Activated T-helper 1 cell treated with anti-CD3 and anti-CD28 coated beads, Interleukin-12 subunit alpha, Interleukin-12 subunit beta, Interleukin-2, Interleukin-4 antibody, amounts not matched to agents 30 ng/mL and 10 ng/mL and 1 ng/mL, durations not matched to agents 14 hours and 24 hours and 36 hours (primary cell): ENCODE measurements around the gene CSNK2A1. TPM values are rescaled to one million over a fixed set of nuclear protein-coding genes. Genes with fewer than 3 reads are reported as not detected.
"Not testable (repeated sequence)": the region's sequence is repeated elsewhere in the genome, so short reads cannot be mapped to it uniquely, and the experiment has no call there.

Source experiments
- DNase-seq: peaks from one replicate; pipeline ENCODE4 v3.0.0; 2021; ENCODE audit warnings: low spot score
- H3K27ac Mint-ChIP-seq: one replicate; pipeline ENCODE4 v1.8.0; 2021; ENCODE audit warnings: mild to moderate bottlenecking, mixed read lengths
- H3K27me3 Mint-ChIP-seq: one replicate; pipeline ENCODE4 v1.8.0; 2022; ENCODE audit warnings: mild to moderate bottlenecking, moderate library complexity, mixed read lengths; ENCODE audit not compliant: insufficient read depth
- H3K36me3 Mint-ChIP-seq: one replicate; pipeline ENCODE4 v1.8.0; 2021; ENCODE audit warnings: low read depth, mixed read lengths
- H3K4me1 Mint-ChIP-seq: one replicate; pipeline ENCODE4 v1.8.0; 2021; ENCODE audit warnings: low read depth, mixed read lengths
- H3K4me3 Mint-ChIP-seq: one replicate; pipeline ENCODE4 v1.8.0; 2021; ENCODE audit warnings: mild to moderate bottlenecking, moderate library complexity, mixed read lengths
- H3K9me3 Mint-ChIP-seq: one replicate; pipeline ENCODE4 v1.8.0; 2021; ENCODE audit warnings: mixed read lengths
- intact Hi-C: fragments of 100-400 bp; cut with micrococcal nuclease; formaldehyde crosslinking; loops from one replicate; pipeline ENCODE4 v1.15.1; 2024
- total RNA-seq: library from RNA; stranded (reverse); gene quantifications from 2 replicates; pipeline ENCODE4 v1.2.3, GENCODE V29; 2022

CSNK2A1 gene
- total RNA-seq, 1 donor from 2014 or later, result 181 TPM

- Mint-ChIP-seq H3K27ac (no peak overlapping the region), H3K27me3 (peaks cover 3% of the 10 kb centered on the region), H3K9me3 (peaks cover 22% of the 10 kb centered on the region), H3K4me3 (no peak overlapping the region), H3K4me1 (peaks cover 4% of the 10 kb centered on the region), H3K36me3 (peaks cover 12% of the 10 kb centered on the region)
- intact Hi-C loops, result loop anchor here (10.0 kb wide), 1 partner anchor 185 kb away; the partner anchor contains the start of gene SRXN1
- no peak for DNase-seq
Observed at GRCh38 chr20:469746-470490, 73.7 kb downstream of the CSNK2A1 start.

- Mint-ChIP-seq H3K4me1 (peaks cover 6% of the 10 kb centered on the region), H3K36me3 (peaks cover 2% of the 10 kb centered on the region), H3K27ac (no peak overlapping the region), H3K4me3 (no peak overlapping the region), H3K27me3 (peaks cover 4% of the 10 kb centered on the region), H3K9me3 (peaks cover 22% of the 10 kb centered on the region)
- DNase-seq, result no peak
- intact Hi-C loops, result loop anchor here (10.0 kb wide), 1 partner anchor 187 kb away; the partner anchor contains the start of gene SRXN1
Observed at GRCh38 chr20:467755-468154, 75.8 kb downstream of the CSNK2A1 start.

GRCh38 chr20:462199-462991 lies 81.2 kb downstream of the CSNK2A1 start, which contains the start of gene TBC1D20:
Gene TBC1D20, minus strand, starts transcription at chr20:462533. Its CDS starts 128 bp downstream, at chr20:462405.
- Mint-ChIP-seq H3K36me3 (peaks cover 14% of the 10 kb centered on the region), H3K9me3 (peaks cover 3% of the 10 kb centered on the region), H3K27ac (peak within 1 kb of the TSS; percentile 94), H3K27me3 (peaks cover 2% of the 10 kb centered on the region), H3K4me3 (peak within 1 kb of the TSS; percentile 98), H3K4me1 (peaks cover 44% of the 10 kb centered on the region)
- intact Hi-C loops, result loop anchor here (1.0 to 10.0 kb wide), 8 partner anchors 17 to 370 kb away; partner anchors contain the start of genes CSNK2A1, FAM110A, SRXN1 and ZCCHC3
- peak; percentile 84 for DNase-seq

GRCh38 chr20:461254-462198 lies 82.1 kb downstream of the CSNK2A1 start:
- intact Hi-C loops, result loop anchor here (1.0 to 10.0 kb wide), 9 partner anchors 18 to 371 kb away; partner anchors contain the start of genes CSNK2A1, FAM110A, SRXN1 and ZCCHC3
- H3K27me3 Mint-ChIP-seq, result peaks cover 2% of the 10 kb centered on the region
- H3K4me1 Mint-ChIP-seq, result peaks cover 47% of the 10 kb centered on the region
- H3K27ac Mint-ChIP-seq, result peak overlapping the region; percentile 94
- peak overlapping the region; percentile 98 for H3K4me3 Mint-ChIP-seq
- H3K36me3 Mint-ChIP-seq, result peaks cover 15% of the 10 kb centered on the region
- peak; percentile 49 for DNase-seq
- H3K9me3 Mint-ChIP-seq, result no peaks in the 10 kb centered on the region

- H3K9me3 Mint-ChIP-seq, result no peaks in the 10 kb centered on the region
- peaks cover 17% of the 10 kb centered on the region for H3K36me3 Mint-ChIP-seq
- H3K4me3 Mint-ChIP-seq, result peak overlapping the region; percentile 98
- peaks cover 2% of the 10 kb centered on the region for H3K27me3 Mint-ChIP-seq
- no peak for DNase-seq
- H3K27ac Mint-ChIP-seq, result no peak overlapping the region
- peaks cover 47% of the 10 kb centered on the region for H3K4me1 Mint-ChIP-seq
- intact Hi-C loops, result loop anchor here (1.0 to 10.0 kb wide), 4 partner anchors 79 to 372 kb away; partner anchors contain the start of genes FAM110A, SRXN1 and ZCCHC3
Observed at GRCh38 chr20:460707-461106, 82.9 kb downstream of the CSNK2A1 start.

GRCh38 chr20:460180-460579 lies 83.4 kb downstream of the CSNK2A1 start:
- DNase-seq, result no peak
- intact Hi-C loops, result loop anchor here (5.0 to 10.0 kb wide), 3 partner anchors 163 to 372 kb away; partner anchors contain the start of genes FAM110A, SRXN1 and ZCCHC3
- peaks cover 17% of the 10 kb centered on the region for H3K36me3 Mint-ChIP-seq
- H3K9me3 Mint-ChIP-seq, result no peaks in the 10 kb centered on the region
- peak overlapping the region; percentile 98 for H3K4me3 Mint-ChIP-seq
- H3K27me3 Mint-ChIP-seq, result peaks cover 2% of the 10 kb centered on the region
- peaks cover 47% of the 10 kb centered on the region for H3K4me1 Mint-ChIP-seq
- peak overlapping the region; percentile 2 for H3K27ac Mint-ChIP-seq

GRCh38 chr20:458776-459175 lies 84.8 kb downstream of the CSNK2A1 start:
- no peak for DNase-seq
- H3K4me1 Mint-ChIP-seq, result peaks cover 47% of the 10 kb centered on the region
- peaks cover 17% of the 10 kb centered on the region for H3K36me3 Mint-ChIP-seq
- H3K4me3 Mint-ChIP-seq, result peak overlapping the region; percentile 17
- no peaks in the 10 kb centered on the region for H3K27me3 Mint-ChIP-seq
- H3K27ac Mint-ChIP-seq, result peak overlapping the region; percentile 4
- no peaks in the 10 kb centered on the region for H3K9me3 Mint-ChIP-seq
- intact Hi-C loops, result no loop called here

GRCh38 chr20:454951-455350 lies 88.6 kb downstream of the CSNK2A1 start:
- intact Hi-C loops, result no loop called here
- H3K36me3 Mint-ChIP-seq, result peaks cover 19% of the 10 kb centered on the region
- no peaks in the 10 kb centered on the region for H3K9me3 Mint-ChIP-seq
- H3K27ac Mint-ChIP-seq, result no peak overlapping the region
- peaks cover 31% of the 10 kb centered on the region for H3K4me1 Mint-ChIP-seq
- no peaks in the 10 kb centered on the region for H3K27me3 Mint-ChIP-seq
- H3K4me3 Mint-ChIP-seq, result no peak overlapping the region
- DNase-seq, result no peak

- H3K27ac Mint-ChIP-seq, H3K4me3 Mint-ChIP-seq, DNase-seq, H3K9me3 Mint-ChIP-seq, intact Hi-C loops, H3K27me3 Mint-ChIP-seq: not testable (repeated sequence)
- Mint-ChIP-seq H3K36me3 (peaks cover 18% of the 10 kb centered on the region), H3K4me1 (peaks cover 20% of the 10 kb centered on the region)
Observed at GRCh38 chr20:452021-452420, 91.6 kb downstream of the CSNK2A1 start.

- H3K4me3 Mint-ChIP-seq, result no peak overlapping the region
- no peak overlapping the region for H3K27ac Mint-ChIP-seq
- H3K27me3 Mint-ChIP-seq, result no peaks in the 10 kb centered on the region
- intact Hi-C loops, result no loop called here
- H3K9me3 Mint-ChIP-seq, result no peaks in the 10 kb centered on the region
- no peak for DNase-seq
- peaks cover 49% of the 10 kb centered on the region for H3K4me1 Mint-ChIP-seq
- H3K36me3 Mint-ChIP-seq, result peaks cover 61% of the 10 kb centered on the region
Observed at GRCh38 chr20:445514-446336, 97.9 kb downstream of the CSNK2A1 start.

- DNase-seq, result no peak
Observed at GRCh38 chr20:444862-445426, 98.6 kb downstream of the CSNK2A1 start.

More at GRCh38 chr20:444862-445426, 98.6 kb downstream of the CSNK2A1 start:
- Mint-ChIP-seq H3K4me3 (no peak overlapping the region), H3K36me3 (peaks cover 65% of the 10 kb centered on the region), H3K27ac (no peak overlapping the region), H3K27me3 (no peaks in the 10 kb centered on the region), H3K9me3 (no peaks in the 10 kb centered on the region), H3K4me1 (peaks cover 52% of the 10 kb centered on the region)
- intact Hi-C loops, result no loop called here
